OCI-LY3 (cell line): ENCODE data around the gene ZEB2.

Experiments used
- H2AFZ ChIP-seq: fragments of 200-600, 300-600 bp; shearing (Covaris generic); 2 replicates; pipeline ENCODE4 v1.6.0; 2014; ENCODE audit warnings: antibody characterized with exemption, low read depth, low read length
- H3K27ac ChIP-seq: fragments of 200-600, 300-600 bp; sonication (generic); 2 replicates; pipeline ENCODE4 v1.5.1; 2014; ENCODE audit warnings: mild to moderate bottlenecking, low read length, moderate library complexity, mixed read lengths
- H3K27me3 ChIP-seq: fragments of 200-600, 300-600 bp; sonication (generic); 2 replicates; pipeline ENCODE4 v1.6.1; 2014; ENCODE audit warnings: low read depth, low read length, mixed read lengths
- H3K36me3 ChIP-seq: fragments of 200-600, 300-600 bp; sonication (generic); replicated peaks from 2 replicates; pipeline ENCODE3; 2014; ENCODE audit warnings: low read depth, low read length, mixed read lengths
- H3K4me1 ChIP-seq: fragments of 300-600, 200-600 bp; sonication (generic); 2 replicates; pipeline ENCODE4 v1.6.1; 2014; ENCODE audit warnings: low read length, mixed read lengths
- H3K4me2 ChIP-seq: fragments of 200-600, 300-600 bp; sonication (generic); 2 replicates; pipeline ENCODE4 v1.6.1; 2014; ENCODE audit warnings: low read length, mixed read lengths
- H3K4me3 ChIP-seq: fragments of 300-600, 200-600 bp; sonication (generic); 2 replicates; pipeline ENCODE4 v1.5.1; 2014; ENCODE audit warnings: antibody characterized with exemption, mild to moderate bottlenecking, low read length, moderate library complexity
- H3K79me2 ChIP-seq: fragments of 300-600, 200-600 bp; shearing (Covaris generic); 2 replicates; pipeline ENCODE4 v1.6.1; 2014; ENCODE audit warnings: mild to moderate bottlenecking, low read length, mixed read lengths
- H3K9ac ChIP-seq: fragments of 300-600, 200-600 bp; shearing (Covaris generic); 2 replicates; pipeline ENCODE4 v1.6.0; 2014; ENCODE audit warnings: mild to moderate bottlenecking, low read length, moderate library complexity
- H3K9me3 ChIP-seq: fragments of 200-600, 300-600 bp; shearing (Covaris generic); 2 replicates; pipeline ENCODE4 v1.6.1; 2014; ENCODE audit warnings: low read length, mixed read lengths; ENCODE audit not compliant: insufficient read depth
- H4K20me1 ChIP-seq: fragments of 200-600, 300-600 bp; sonication (generic); 2 replicates; pipeline ENCODE4 v1.6.1; 2016; ENCODE audit warnings: low read length, mixed read lengths; ENCODE audit not compliant: insufficient read depth
- CTCF ChIP-seq: fragments of 200-600, 300-600 bp; sonication (generic); IDR thresholded peaks from 2 replicates; pipeline ENCODE4 v1.5.1; 2014; ENCODE audit warnings: antibody characterized with exemption, low read length, low read depth
- EZH2phosphoT487 ChIP-seq: fragments of 200-600 bp; shearing (Covaris generic); IDR thresholded peaks from 2 replicates; pipeline ENCODE4 v1.6.1; 2018; ENCODE audit warnings: antibody characterized with exemption, mixed run types, low read depth

The ZEB2 gene

GRCh38 chr2:144548088-144548487 lies 28.2 kb upstream of the ZEB2 start:
- H3K4me2 ChIP-seq = no peak overlapping the region
- H3K27me3 ChIP-seq = 0 out of 2 replicates have a peak, but pooled peaks cover 2% of the 10 kb centered on the region
- H3K27ac ChIP-seq = no peak overlapping the region
- TF ChIP-seq EZH2phosphoT487 (no peak), CTCF (no peak)
- H3K9me3 ChIP-seq = no peaks in the 10 kb centered on the region
- H3K9ac ChIP-seq = no peak overlapping the region
- no peak overlapping the region for H3K4me3 ChIP-seq
- H2AFZ ChIP-seq = no peak overlapping the region
- H3K79me2 ChIP-seq = no peaks in the 10 kb centered on the region
- H4K20me1 ChIP-seq = no peaks in the 10 kb centered on the region
- H3K36me3 ChIP-seq = no peaks in the 10 kb centered on the region
- no peaks in the 10 kb centered on the region for H3K4me1 ChIP-seq

GRCh38 chr2:144547494-144547893 lies 27.6 kb upstream of the ZEB2 start:
- H4K20me1 ChIP-seq = no peaks in the 10 kb centered on the region
- no peak overlapping the region for H3K9ac ChIP-seq
- TF ChIP-seq CTCF = no peak
- TF ChIP-seq EZH2phosphoT487 = no peak
- H3K27me3 ChIP-seq = no peaks in the 10 kb centered on the region
- H3K4me1 ChIP-seq = no peaks in the 10 kb centered on the region
- no peak overlapping the region for H3K27ac ChIP-seq
- H3K36me3 ChIP-seq = no peaks in the 10 kb centered on the region
- H3K9me3 ChIP-seq = no peaks in the 10 kb centered on the region
- no peak overlapping the region for H2AFZ ChIP-seq
- no peaks in the 10 kb centered on the region for H3K79me2 ChIP-seq
- H3K4me3 ChIP-seq = no peak overlapping the region
- no peak overlapping the region for H3K4me2 ChIP-seq

- H3K4me1 ChIP-seq = no peaks in the 10 kb centered on the region
- no peak overlapping the region for H3K9ac ChIP-seq
- H3K27ac ChIP-seq = no peak overlapping the region
- H3K36me3 ChIP-seq = no peaks in the 10 kb centered on the region
- no peaks in the 10 kb centered on the region for H3K9me3 ChIP-seq
- H3K4me2 ChIP-seq = no peak overlapping the region
- no peaks in the 10 kb centered on the region for H4K20me1 ChIP-seq
- no peaks in the 10 kb centered on the region for H3K27me3 ChIP-seq
- H3K79me2 ChIP-seq = no peaks in the 10 kb centered on the region
- H3K4me3 ChIP-seq = no peak overlapping the region
- TF ChIP-seq CTCF (no peak), EZH2phosphoT487 (no peak)
- no peak overlapping the region for H2AFZ ChIP-seq
Measured at GRCh38 chr2:144546933-144547332, 27.0 kb upstream of the ZEB2 start.

- H3K27ac ChIP-seq = no peak overlapping the region
- H3K4me3 ChIP-seq = no peak overlapping the region
- H3K4me1 ChIP-seq = no peaks in the 10 kb centered on the region
- peaks cover 4% of the 10 kb centered on the region; the same call in 1 of the 2 replicates for H3K27me3 ChIP-seq
- no peaks in the 10 kb centered on the region for H3K79me2 ChIP-seq
- TF ChIP-seq EZH2phosphoT487 = no peak
- H4K20me1 ChIP-seq = no peaks in the 10 kb centered on the region
- H3K9me3 ChIP-seq = no peaks in the 10 kb centered on the region
- no peaks in the 10 kb centered on the region for H3K36me3 ChIP-seq
- H2AFZ ChIP-seq = no peak overlapping the region
- no peak overlapping the region for H3K4me2 ChIP-seq
- H3K9ac ChIP-seq = no peak overlapping the region
Measured at GRCh38 chr2:144545787-144546186, 25.9 kb upstream of the ZEB2 start.

GRCh38 chr2:144544053-144544452 lies 24.1 kb upstream of the ZEB2 start:
- Histone ChIP-seq H3K4me1 (no peaks in the 10 kb centered on the region), H3K4me2 (no peak overlapping the region), H3K79me2 (no peaks in the 10 kb centered on the region), H3K27ac (no peak overlapping the region), H4K20me1 (no peaks in the 10 kb centered on the region), H3K9me3 (no peaks in the 10 kb centered on the region), H2AFZ (no peak overlapping the region), H3K27me3 (peaks cover 4% of the 10 kb centered on the region; the same call in 1 of the 2 replicates), H3K36me3 (no peaks in the 10 kb centered on the region), H3K4me3 (no peak overlapping the region), H3K9ac (no peak overlapping the region)
- TF ChIP-seq EZH2phosphoT487 (no peak), CTCF (no peak)
